HepG2 (cell line): ENCODE data around the gene ACER2. TPM values are rescaled to one million over a fixed set of nuclear protein-coding genes. Genes with fewer than 3 reads are reported as not detected.

Experiments
- ATAC-seq: fragments of 200-7000 bp; cut with Tn5 transposase; 3 replicates; pipeline ENCODE4 v1.9.1; 2020; ENCODE audit warnings: mild to moderate bottlenecking, moderate library complexity
- BruUV-seq: library from RNA; stranded (reverse); fragments of 400-500 nt; replicated peaks from 2 replicates; lab custom pipeline; 2021; lab: Mats Ljungman, UMichigan
- CTCF ChIA-PET: fragments of 300-600 bp; formaldehyde crosslinking; extraction: SDS; loops from one replicate; lab custom pipeline; 2021; ENCODE audit warnings: low total read pairs, inconsistent platforms, low intra/inter-chr PET ratio; lab: Yijun Ruan, JAX
- POLR2A ChIA-PET: fragments of 350-600 bp; sonication (Branson Sonifier 250); formaldehyde crosslinking; loops from one replicate; lab custom pipeline; 2020; ENCODE audit warnings: antibody characterized with exemption, inconsistent platforms; lab: Yijun Ruan, JAX
- DNase-seq: peaks from one replicate; pipeline ENCODE4 v3.0.0-alpha.2; 2015; ENCODE audit warnings: low spot score
- FAIRE-seq: peaks from 3 replicates; lab custom pipeline; 2011; peaks lifted over from hg19 to GRCh38; lab: Jason Lieb, UNC
- H2AFZ ChIP-seq: one replicate; pipeline ENCODE4 v1.6.1; 2011; ENCODE audit warnings: low read length, inconsistent platforms
- H3K27ac ChIP-seq: fragments of 300-600 bp; 3 replicates; pipeline ENCODE4 v1.8.0; 2011; ENCODE audit warnings: mixed run types, mild to moderate bottlenecking, mixed read lengths, low read length, inconsistent platforms; ENCODE audit not compliant: insufficient read depth; ENCODE audit errors: extremely low read length
- H3K27me3 ChIP-seq, 2 experiments: fragments of 200-600 bp in 1 of 2; 2 replicates in 1 of 2; 3 replicates in 1 of 2; pipeline versions ENCODE4 v1.6.0 to v1.8.0; 2011; ENCODE audit warnings: low read length in 2 of 2, mild to moderate bottlenecking in 2 of 2, moderate library complexity in 2 of 2, inconsistent platforms in 1 of 2; ENCODE audit not compliant: insufficient read depth in 2 of 2, control insufficient read depth in 1 of 2
- H3K36me3 ChIP-seq, 2 experiments: fragments of 200-600 bp in 1 of 2; replicated peaks in 1 of 2; 2 replicates in 1 of 2; 3 replicates in 1 of 2; pipeline versions ENCODE4 v1.5.1 to v1.8.0; 2011; ENCODE audit warnings: low read length in 2 of 2, inconsistent platforms in 1 of 2; ENCODE audit not compliant: insufficient read depth in 2 of 2, control insufficient read depth in 1 of 2
- H3K4me1 ChIP-seq: 2 replicates; pipeline ENCODE4 v1.5.1; 2012; ENCODE audit warnings: low read length, inconsistent platforms; ENCODE audit not compliant: insufficient read depth
- H3K4me2 ChIP-seq: 2 replicates; pipeline ENCODE4 v1.6.0; 2011; ENCODE audit warnings: low read depth, low read length, inconsistent platforms
- H3K4me3 ChIP-seq, 3 experiments: fragments of 200-600 bp in 1 of 3; sonication (generic), shearing (Covaris generic) in 1 of 3; replicated peaks in 1 of 3; 2 replicates each; pipeline ENCODE4 v1.5.1; 2011 to 2016; ENCODE audit warnings: low read length in 3 of 3, inconsistent platforms in 2 of 3, low read depth in 2 of 3, mild to moderate bottlenecking in 2 of 3, control low read depth in 1 of 3, mixed read lengths in 1 of 3; ENCODE audit not compliant: insufficient read depth in 1 of 3
- H3K79me2 ChIP-seq: one replicate; pipeline ENCODE4 v1.6.1; 2011; ENCODE audit warnings: low read length, inconsistent platforms; ENCODE audit not compliant: insufficient read depth
- H3K9ac ChIP-seq: 2 replicates; pipeline ENCODE4 v1.6.0; 2011; ENCODE audit warnings: mild to moderate bottlenecking, low read depth, low read length, inconsistent platforms; ENCODE audit not compliant: insufficient read depth
- H3K9me3 ChIP-seq: 2 replicates; pipeline ENCODE4 v1.5.1; 2012; ENCODE audit warnings: mild to moderate bottlenecking, low read length
- H4K20me1 ChIP-seq: 2 replicates; pipeline ENCODE4 v1.6.0; 2011; ENCODE audit warnings: inconsistent platforms, mild to moderate bottlenecking, low read length, moderate library complexity; ENCODE audit not compliant: insufficient read depth
- KLF6 ChIP-seq: IDR thresholded peaks from 2 replicates; pipeline ENCODE4 v1.8.0; 2016; ENCODE audit warnings: missing biosample characterization, missing genetic modification reagents
- POLR2A ChIP-seq, 2 experiments: IDR thresholded peaks; 2 replicates each; pipeline ENCODE4 v1.6.1; 2011; ENCODE audit warnings: low read depth in 2 of 2, low read length in 2 of 2, mild to moderate bottlenecking in 1 of 2, moderate library complexity in 1 of 2; ENCODE audit not compliant: insufficient read depth in 1 of 2
- RBM22 ChIP-seq: fragments of 200-400 bp; formaldehyde crosslinking; optimal IDR thresholded peaks from 2 replicates; pipeline ENCODE3; 2017; ENCODE audit warnings: mild to moderate bottlenecking, low read length, moderate library complexity
- ZNF136 ChIP-seq: sonication (generic); formaldehyde crosslinking; IDR thresholded peaks from 2 replicates; pipeline ENCODE4 v1.8.1; 2022; ENCODE audit warnings: low read depth, mild to moderate bottlenecking, moderate library complexity, missing genetic modification reagents
- ZNF567 ChIP-seq: sonication (generic); formaldehyde crosslinking; IDR thresholded peaks from 2 replicates; pipeline ENCODE4 v1.8.1; 2023; ENCODE audit warnings: mild to moderate bottlenecking, missing genetic modification reagents, borderline replicate concordance
- WGBS: methylation state at CpG from one replicate; pipeline ENCODE4 v1.1.6; 2017; ENCODE audit warnings: low lambda C conversion rate; 5-methylcytosine and 5-hydroxymethylcytosine counted together
- in situ Hi-C: cut with HindIII; loops from 2 replicates; pipeline ENCODE4 v1.10.0; 2017; ENCODE audit warnings: low pct_unique_long_range_greater_than_20kb; ENCODE audit not compliant: extremely low pct_ligation_motif_present
- intact Hi-C: fragments of 100-400 bp; cut with micrococcal nuclease; formaldehyde crosslinking; loops from one replicate; pipeline ENCODE4 v1.10.0; 2022; ENCODE audit not compliant: unreplicated experiment
- polyA plus RNA-seq, 8 experiments: library from polyadenylated mRNA; depleted of rRNA in 3 of 8; stranded (reverse) in 7 of 8; unstranded in 1 of 8; fragments of >200 nt; fragmentation: Illumina TruSeq in 4 of 8; extraction: Trizol in 4 of 8; gene quantifications; 2 replicates each; pipeline versions ENCODE4 v1.2.1 to v1.2.3, GENCODE V29; 2011 to 2016; ENCODE audit warnings: low read depth in 4 of 8, missing spikeins in 1 of 8, mixed read lengths in 1 of 8; ENCODE audit not compliant: insufficient read depth in 1 of 8
- total RNA-seq, 5 experiments: library from RNA; depleted of rRNA; stranded (reverse); fragments of >200 nt; fragmentation: Illumina TruSeq; extraction: Trizol; gene quantifications; 2 replicates each; pipeline ENCODE4 v1.2.3, GENCODE V29; 2016; ENCODE audit warnings: low read depth in 1 of 5
- TF ChIP-seq, protein P1 (sequence below): sonication (generic); formaldehyde crosslinking; conservative IDR thresholded peaks from 2 replicates; pipeline ENCODE4 v1.5.0; 2020; ENCODE audit warnings: missing genetic modification reagents

Gene ACER2
- total and polyA plus RNA-seq, 2 of the 13 experiments (the other 11 are each of a cell fraction or from before 2014, with no cell fraction given): 1.9 to 3.4 TPM

DNA sequence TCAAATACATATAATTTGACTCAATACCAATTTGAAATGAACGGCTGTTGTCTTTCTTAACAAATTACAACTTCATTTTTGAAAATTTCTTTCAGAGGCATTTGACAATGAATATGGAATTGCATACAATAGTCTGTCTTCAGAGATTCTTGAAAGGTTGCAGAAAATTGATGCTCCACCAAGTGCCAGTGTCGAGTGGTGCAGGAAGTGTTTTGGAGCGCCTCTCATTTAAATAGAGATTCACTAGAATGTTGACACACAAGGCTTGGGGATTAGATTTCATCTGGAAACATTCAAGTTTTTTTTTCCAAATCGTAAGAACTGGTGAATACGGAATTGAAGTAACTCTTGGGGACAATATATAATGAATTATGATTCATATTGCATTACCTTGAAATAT is 36.9 kb upstream of the ACER2 start:
- intact Hi-C loops: loop anchor here (10.0 kb wide), 1 partner anchor 317 kb away; no protein-coding TSS in a partner anchor
- CTCF ChIA-PET: no interaction called here
- in situ Hi-C loops: loop anchor here (25.0 kb wide), 1 partner anchor 285 kb away; no protein-coding TSS in a partner anchor
- Histone ChIP-seq H3K27me3 (no peaks in the 10 kb centered on the region), H3K9me3 (no peaks in the 10 kb centered on the region), H2AFZ (no peak overlapping the region), H4K20me1 (peaks cover 11% of the 10 kb centered on the region), H3K9ac (no peak overlapping the region), H3K4me3 (no peak overlapping the region), H3K79me2 (peaks cover 2% of the 10 kb centered on the region), H3K36me3 (peaks cover 6 to 36% of the 10 kb centered on the region in 2 experiments), H3K27ac (no peak overlapping the region), H3K4me1 (peaks cover 3% of the 10 kb centered on the region), H3K4me2 (no peak overlapping the region)
- WGBS: 93% methylated on average over 5 of the region's 5 CpGs
- peak; percentile 20; the same call in 2 of the 3 replicates for ATAC-seq
- no peak for DNase-seq
- FAIRE-seq: no peak
- TF ChIP-seq KLF6 (CRISPR knock-in tag): no peak
- TF ChIP-seq, all 625 proteins: peak for 0
- POLR2A ChIA-PET: no interaction called here
- no TSS peak for BruUV-seq

GRCh38 chr9:19372567-19372966 is 36.2 kb upstream of the ACER2 start:
- H3K4me1 ChIP-seq: peaks cover 9% of the 10 kb centered on the region
- no peak overlapping the region for H3K9ac ChIP-seq
- H3K27ac ChIP-seq: no peak overlapping the region
- no peak overlapping the region for H3K4me2 ChIP-seq
- H4K20me1 ChIP-seq: peaks cover 17% of the 10 kb centered on the region
- in situ Hi-C loops (loop anchor here (25.0 kb wide), 1 partner anchor 285 kb away; no protein-coding TSS in a partner anchor), intact Hi-C loops (loop anchor here (10.0 kb wide), 1 partner anchor 318 kb away; no protein-coding TSS in a partner anchor)
- BruUV-seq: no TSS peak
- peaks cover 8 to 42% of the 10 kb centered on the region in 2 experiments for H3K36me3 ChIP-seq
- 98% methylated on average over 8 of the region's 8 CpGs for WGBS
- H3K27me3 ChIP-seq: no peaks in the 10 kb centered on the region
- H3K9me3 ChIP-seq: no peaks in the 10 kb centered on the region
- TF ChIP-seq, protein P1, sequence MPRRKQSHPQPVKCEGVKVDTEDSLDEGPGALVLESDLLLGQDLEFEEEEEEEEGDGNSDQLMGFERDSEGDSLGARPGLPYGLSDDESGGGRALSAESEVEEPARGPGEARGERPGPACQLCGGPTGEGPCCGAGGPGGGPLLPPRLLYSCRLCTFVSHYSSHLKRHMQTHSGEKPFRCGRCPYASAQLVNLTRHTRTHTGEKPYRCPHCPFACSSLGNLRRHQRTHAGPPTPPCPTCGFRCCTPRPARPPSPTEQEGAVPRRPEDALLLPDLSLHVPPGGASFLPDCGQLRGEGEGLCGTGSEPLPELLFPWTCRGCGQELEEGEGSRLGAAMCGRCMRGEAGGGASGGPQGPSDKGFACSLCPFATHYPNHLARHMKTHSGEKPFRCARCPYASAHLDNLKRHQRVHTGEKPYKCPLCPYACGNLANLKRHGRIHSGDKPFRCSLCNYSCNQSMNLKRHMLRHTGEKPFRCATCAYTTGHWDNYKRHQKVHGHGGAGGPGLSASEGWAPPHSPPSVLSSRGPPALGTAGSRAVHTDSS (CRISPR knock-in tag): no peak
- TF ChIP-seq POLR2A (IDR thresholded peaks at IDR 0.05; ENCODE audit: insufficient read depth in 1 of 2, low read depth in 2 of 2, low read length in 2 of 2): peak in 1 of 2 experiments; percentile 39; a peak in 1 of 4 replicates
- TF ChIP-seq RBM22: peak; percentile 15
- TF ChIP-seq ZNF136 (CRISPR knock-in tag): no peak
- no peak for TF ChIP-seq ZNF567 (CRISPR knock-in tag)
- POLR2A ChIA-PET: no interaction called here
- no peak overlapping the region for H2AFZ ChIP-seq
- CTCF ChIA-PET: no interaction called here
- no peak for FAIRE-seq
- H3K4me3 ChIP-seq: no peak overlapping the region
- ATAC-seq: peak; percentile 34
- DNase-seq: no peak
- H3K79me2 ChIP-seq: peaks cover 8% of the 10 kb centered on the region
